ENCODE measurements around the gene ELF4. TPM values are rescaled to one million over a fixed set of nuclear protein-coding genes. Genes with fewer than 3 reads are reported as not detected.

ELF4 gene
- total and polyA plus RNA-seq, 4 experiments from 2014 or later, result 7.4 to 31.3 (median 24.2) TPM

DNA sequence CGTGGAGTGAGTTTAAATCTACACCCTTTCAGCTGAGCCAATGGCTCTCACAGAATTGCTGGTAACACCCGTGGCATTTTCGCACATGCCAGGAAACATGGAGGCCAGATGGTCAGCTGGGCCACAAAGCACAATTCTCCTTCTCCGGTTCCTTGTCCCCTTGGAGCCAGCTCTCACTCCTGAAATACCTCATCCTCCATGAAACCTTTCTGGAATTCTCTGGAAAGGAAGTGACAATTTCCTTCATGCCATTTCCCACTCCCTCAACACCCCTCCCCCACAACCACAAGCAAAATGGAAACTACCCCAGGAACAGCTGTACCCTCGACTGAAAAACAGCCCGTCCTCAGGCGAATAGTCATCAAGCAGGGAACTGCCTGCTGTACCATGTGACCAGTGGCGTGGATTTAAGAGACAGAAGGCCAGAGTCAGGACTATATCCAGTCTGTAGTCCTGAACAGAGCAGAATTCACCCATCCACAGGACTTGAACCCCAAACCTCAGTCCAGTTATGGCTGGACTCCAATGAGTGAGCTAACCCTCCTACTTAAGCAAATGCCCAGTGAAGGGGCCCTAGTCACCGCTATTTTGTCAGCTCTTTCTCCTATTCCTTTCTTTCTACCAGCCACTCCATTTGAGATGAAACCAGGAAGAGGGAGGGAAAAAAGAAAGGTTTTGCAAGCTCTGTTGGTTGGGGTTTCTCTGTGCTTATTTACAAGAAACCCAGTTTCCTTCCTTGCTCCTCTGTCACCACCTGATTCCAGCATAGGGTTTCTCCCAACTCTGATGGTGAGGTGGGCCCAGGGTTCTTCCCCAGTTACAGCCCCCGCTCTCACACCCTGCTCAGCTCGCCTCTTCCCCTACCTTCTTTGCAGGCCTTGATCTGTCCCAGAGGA lies 24.5 kb downstream of the ELF4 start:
- Histone ChIP-seq H3K27ac (ENCODE audit: low read depth, low read length) (peak overlapping the region; percentile 70), H3K4me3 (ENCODE audit: low read length in 2 of 2) (peak overlapping the region; percentile 72 to 78), H3K27me3 (ENCODE audit: insufficient read depth, low read length) (no peaks in the 10 kb centered on the region), H3K4me1 (ENCODE audit: insufficient read depth, low read length) (peaks cover 79% of the 10 kb centered on the region), H3K36me3 (ENCODE audit: insufficient read depth, low read length) (peaks cover 4% of the 10 kb centered on the region), H3K9me3 (ENCODE audit: control insufficient read depth in 1 of 2, low read length in 2 of 2) (no peaks in the 10 kb centered on the region)
- CTCF ChIA-PET (ENCODE audit: partially characterized antibody), result interaction anchor here (0.9 to 9.4 kb wide), 6 partner anchors 12 to 79 kb away, joined by 3 to 118 read pairs (median 4); no protein-coding TSS in a partner anchor
- POLR2A ChIA-PET (ENCODE audit: partially characterized antibody), result interaction anchor here (0.8 to 4.9 kb wide), 12 partner anchors 9 to 326 kb away, joined by 3 to 36 read pairs (median 4); partner anchors contain the start of genes AIFM1, ELF4 and RAB33A
- Mint-ChIP-seq H3K36me3 (peaks cover 0 to 7% of the 10 kb centered on the region in 2 donors), H3K4me3 (peak overlapping the region; percentile 88 to 94 (median 92)), H3K4me1 (peaks cover 25 to 93% (median 73%) of the 10 kb centered on the region in 4 donors), H3K9me3 (peaks cover 0 to 1% (median 0%) of the 10 kb centered on the region in 8 donors), H3K27me3 (no peaks in the 10 kb centered on the region), H3K27ac (peak overlapping the region; percentile 89 to 96 (median 93))
- peak in 1 of 5 donors; percentile 56 for DNase-seq
- intact Hi-C loops (cut with micrococcal nuclease), result loop anchor here (2.0 kb wide), 1 partner anchor 25 kb away; the partner anchor contains the start of gene ELF4

DNA sequence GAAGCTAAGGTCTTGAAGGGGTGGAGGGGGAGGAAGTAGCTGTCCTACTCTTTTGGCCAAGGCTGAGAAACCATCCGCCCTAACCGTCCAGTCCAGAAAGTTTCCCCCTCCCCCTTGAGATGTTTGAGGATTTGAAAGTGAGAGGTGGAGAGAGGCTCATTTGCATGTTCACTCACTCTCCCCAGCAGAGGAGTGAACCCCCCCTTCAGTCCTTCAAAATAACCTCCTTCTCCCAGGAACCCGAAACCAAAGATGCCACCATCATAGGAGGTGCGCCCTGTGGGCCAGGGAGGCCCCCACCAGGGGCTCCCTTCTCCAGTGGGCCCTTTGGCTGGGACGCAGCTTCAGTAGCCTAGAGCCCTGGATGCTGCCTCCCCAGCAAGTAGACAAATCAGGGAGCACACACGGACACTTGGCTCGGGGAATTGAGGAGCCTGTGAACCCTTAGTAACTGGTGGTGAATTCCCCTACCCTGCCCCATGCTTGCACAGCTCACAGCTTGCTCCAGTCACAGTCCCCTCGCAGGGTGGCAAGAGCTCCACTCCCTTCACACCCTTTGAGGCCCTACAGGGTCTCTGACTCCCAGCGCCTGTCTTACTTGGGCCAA lies 25.6 kb downstream of the ELF4 start:
- Histone ChIP-seq H3K4me1 (ENCODE audit: insufficient read depth, low read length) (peaks cover 83% of the 10 kb centered on the region), H3K36me3 (ENCODE audit: insufficient read depth, low read length) (peaks cover 7% of the 10 kb centered on the region), H3K4me3 (ENCODE audit: low read length in 2 of 2) (peak overlapping the region; percentile 72 to 78), H3K27ac (ENCODE audit: low read depth, low read length) (peak overlapping the region; percentile 70), H3K27me3 (ENCODE audit: insufficient read depth, low read length) (no peaks in the 10 kb centered on the region), H3K9me3 (ENCODE audit: control insufficient read depth in 1 of 2, low read length in 2 of 2) (no peaks in the 10 kb centered on the region)
- Mint-ChIP-seq H3K27ac (peak overlapping the region; percentile 66 to 96 (median 91)), H3K9me3 (peaks cover 0 to 1% (median 0%) of the 10 kb centered on the region in 8 donors), H3K27me3 (no peaks in the 10 kb centered on the region), H3K4me3 (peak overlapping the region; percentile 88 to 94 (median 92)), H3K36me3 (peaks cover 0 to 10% of the 10 kb centered on the region in 2 donors), H3K4me1 (peaks cover 24 to 94% (median 72%) of the 10 kb centered on the region in 4 donors)
- ChIA-PET CTCF (ENCODE audit: partially characterized antibody) (interaction anchor here (0.5 to 9.4 kb wide), 7 partner anchors 10 to 94 kb away, joined by 3 to 118 read pairs (median 3); partner anchors contain the start of gene RAB33A), POLR2A (ENCODE audit: partially characterized antibody) (interaction anchor here (0.9 to 4.9 kb wide), 9 partner anchors 7 to 123 kb away, joined by 3 to 36 read pairs (median 7); partner anchors contain the start of genes AIFM1, ELF4 and RAB33A)
- intact Hi-C loops (cut with micrococcal nuclease), result no loop called here
- no peak for DNase-seq

DNA sequence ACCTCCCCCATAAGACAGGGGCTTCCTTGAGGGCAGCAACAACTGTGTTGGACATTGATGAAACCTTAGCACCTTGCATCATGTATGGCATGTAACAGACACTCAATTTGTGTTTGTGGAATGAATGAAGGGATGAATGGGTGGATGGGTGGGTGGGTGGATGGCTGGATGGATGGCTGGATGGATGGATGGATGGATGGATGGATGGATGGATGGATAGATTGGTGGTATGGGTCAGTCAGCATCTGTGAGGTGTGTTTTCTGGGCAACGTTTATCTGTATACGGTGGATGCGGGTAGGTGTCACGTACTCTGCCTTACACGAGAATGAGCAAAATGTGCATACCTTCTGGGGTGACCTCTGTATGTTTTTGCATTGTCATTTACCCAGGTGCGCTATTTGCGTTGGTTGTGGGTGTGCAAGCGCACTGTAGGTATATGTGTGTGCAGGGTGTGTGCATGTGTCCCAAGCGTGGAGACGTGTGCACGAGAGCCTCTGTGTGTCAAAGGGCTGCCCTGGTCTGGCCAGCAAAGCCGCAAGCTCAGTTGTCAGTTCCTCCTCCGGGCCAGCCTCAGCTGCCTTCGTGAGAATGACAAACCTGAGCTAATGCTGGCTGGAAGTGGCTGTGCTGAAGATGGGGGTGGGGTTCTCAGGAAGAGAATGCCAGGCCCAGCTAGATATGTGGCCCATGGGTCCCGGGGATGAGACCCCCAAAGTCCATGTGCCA lies 26.5 kb downstream of the ELF4 start:
- intact Hi-C loops (cut with micrococcal nuclease), result loop anchor here (2.0 kb wide), 1 partner anchor 87 kb away; the partner anchor contains the start of gene RAB33A
- Mint-ChIP-seq H3K27me3 (no peaks in the 10 kb centered on the region), H3K4me3 (peak overlapping the region; percentile 88 to 94 (median 92)), H3K4me1 (peaks cover 26 to 93% (median 71%) of the 10 kb centered on the region in 4 donors), H3K27ac (peak overlapping the region; percentile 88 to 96 (median 91)), H3K9me3 (peaks cover 0 to 1% (median 0%) of the 10 kb centered on the region in 8 donors), H3K36me3 (peaks cover 0 to 14% of the 10 kb centered on the region in 2 donors)
- peaks cover 7% of the 10 kb centered on the region for H3K36me3 ChIP-seq (ENCODE audit: insufficient read depth, low read length)
- H3K27ac ChIP-seq (ENCODE audit: low read depth, low read length), result peak overlapping the region; percentile 70
- DNase-seq, result no peak
- H3K27me3 ChIP-seq (ENCODE audit: insufficient read depth, low read length), result no peaks in the 10 kb centered on the region
- peak overlapping the region; percentile 29 to 72 for H3K4me3 ChIP-seq (ENCODE audit: low read length in 2 of 2)
- ChIA-PET CTCF (ENCODE audit: partially characterized antibody) (interaction anchor here (1.0 to 9.4 kb wide), 5 partner anchors 9 to 88 kb away, joined by 3 to 118 read pairs (median 3); partner anchors contain the start of gene RAB33A), POLR2A (ENCODE audit: partially characterized antibody) (interaction anchor here (1.0 to 4.9 kb wide), 7 partner anchors 8 to 122 kb away, joined by 4 to 36 read pairs (median 7); partner anchors contain the start of genes AIFM1, ELF4 and RAB33A)
- H3K4me1 ChIP-seq (ENCODE audit: insufficient read depth, low read length), result peaks cover 85% of the 10 kb centered on the region
- no peaks in the 10 kb centered on the region for H3K9me3 ChIP-seq (ENCODE audit: control insufficient read depth in 1 of 2, low read length in 2 of 2)

DNA sequence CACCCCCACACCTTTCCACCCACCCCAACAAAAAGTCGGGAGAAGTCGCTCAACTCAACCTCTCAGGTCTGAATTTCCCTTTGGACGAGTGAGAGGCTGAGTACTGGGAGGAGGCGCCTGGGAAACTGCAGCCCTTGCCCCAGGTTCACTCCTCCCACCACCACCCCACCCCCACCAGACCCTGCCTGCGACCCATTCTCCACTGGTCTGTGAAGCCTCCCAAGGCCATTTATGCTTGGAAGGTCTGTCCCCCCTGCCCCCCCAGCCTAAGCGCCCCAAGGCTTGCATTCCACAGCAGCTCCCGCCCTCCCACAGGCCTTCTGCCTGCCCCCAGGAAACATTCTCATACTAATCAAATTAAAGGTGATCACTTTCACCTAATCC lies 27.2 kb downstream of the ELF4 start:
- H3K9me3 ChIP-seq (ENCODE audit: control insufficient read depth in 1 of 2, low read length in 2 of 2), result no peaks in the 10 kb centered on the region
- Mint-ChIP-seq H3K36me3 (peaks cover 0 to 14% of the 10 kb centered on the region in 2 donors), H3K4me3 (peak overlapping the region; percentile 88 to 96 (median 92)), H3K27me3 (no peaks in the 10 kb centered on the region), H3K9me3 (peaks cover 0 to 4% (median 0%) of the 10 kb centered on the region in 8 donors), H3K27ac (peak overlapping the region; percentile 88 to 98 (median 95)), H3K4me1 (peaks cover 26 to 88% (median 68%) of the 10 kb centered on the region in 4 donors)
- DNase-seq, result no peak
- peak overlapping the region; percentile 70 for H3K27ac ChIP-seq (ENCODE audit: low read depth, low read length)
- H3K27me3 ChIP-seq (ENCODE audit: insufficient read depth, low read length), result no peaks in the 10 kb centered on the region
- peak overlapping the region in 1 of 2 donors; percentile 72 for H3K4me3 ChIP-seq (ENCODE audit: low read length in 2 of 2)
- POLR2A ChIA-PET (ENCODE audit: partially characterized antibody), result interaction anchor here (1.6 to 3.8 kb wide), 6 partner anchors 9 to 88 kb away, joined by 7 to 66 read pairs (median 10); partner anchors contain the start of genes ELF4 and RAB33A
- peaks cover 7% of the 10 kb centered on the region for H3K36me3 ChIP-seq (ENCODE audit: insufficient read depth, low read length)
- CTCF ChIA-PET (ENCODE audit: partially characterized antibody), result interaction anchor here (1.2 to 6.8 kb wide), 3 partner anchors 9 to 155 kb away, joined by 3 to 163 read pairs (median 7); no protein-coding TSS in a partner anchor
- H3K4me1 ChIP-seq (ENCODE audit: insufficient read depth, low read length), result peaks cover 78% of the 10 kb centered on the region
- intact Hi-C loops (cut with micrococcal nuclease), result loop anchor here (2.0 kb wide), 1 partner anchor 88 kb away; the partner anchor contains the start of gene RAB33A

DNA sequence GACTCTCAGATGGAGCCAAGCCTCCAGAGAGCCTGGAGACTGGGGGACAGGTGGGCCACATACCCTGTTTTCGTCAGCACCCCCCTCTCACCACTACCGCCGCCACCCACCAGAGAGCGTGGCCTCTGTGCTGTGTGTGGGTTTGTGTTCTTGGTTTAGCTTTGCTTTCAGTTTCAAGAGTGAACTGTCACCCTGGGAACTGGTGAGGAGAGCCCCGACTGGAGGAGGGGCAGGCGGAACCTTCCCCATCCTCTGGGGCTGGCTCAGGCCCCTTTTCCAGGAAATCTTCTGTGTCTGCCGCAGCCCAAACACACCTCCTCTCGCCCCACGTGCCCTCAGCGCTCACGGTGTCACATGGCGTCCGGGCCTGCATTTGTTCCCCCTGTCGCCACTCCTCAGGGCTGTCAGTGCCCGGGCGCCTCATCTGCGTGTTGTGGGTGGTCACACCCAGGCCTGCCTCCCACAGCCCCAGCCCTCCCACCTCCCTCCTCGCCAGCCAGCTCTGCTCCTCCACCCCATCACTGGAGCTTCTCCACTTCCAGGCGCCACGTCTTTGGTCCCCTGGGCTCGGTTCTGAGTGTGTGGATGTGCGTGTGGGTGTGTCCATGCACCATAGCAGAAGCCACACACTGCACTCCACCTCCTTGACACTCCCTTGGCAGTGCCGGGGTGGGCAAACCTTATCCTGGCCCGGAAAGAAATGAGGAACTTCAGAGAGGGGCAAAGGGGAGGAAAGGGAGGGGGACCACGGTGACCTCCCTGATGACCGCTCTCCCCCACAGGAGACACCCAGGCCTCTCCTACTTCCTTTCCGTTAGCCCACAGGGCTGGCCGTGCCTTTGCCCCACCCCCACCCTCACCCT lies 27.8 kb downstream of the ELF4 start:
- H3K4me1 ChIP-seq (ENCODE audit: insufficient read depth, low read length), result peaks cover 72% of the 10 kb centered on the region
- Mint-ChIP-seq H3K4me3 (peak overlapping the region; percentile 81 to 96 (median 86)), H3K4me1 (peaks cover 22 to 82% (median 63%) of the 10 kb centered on the region in 4 donors), H3K9me3 (peaks cover 0 to 4% (median 0%) of the 10 kb centered on the region in 8 donors), H3K27me3 (no peaks in the 10 kb centered on the region), H3K27ac (peak overlapping the region; percentile 94 to 98 (median 95)), H3K36me3 (peaks cover 0 to 14% of the 10 kb centered on the region in 2 donors)
- peaks cover 7% of the 10 kb centered on the region for H3K36me3 ChIP-seq (ENCODE audit: insufficient read depth, low read length)
- intact Hi-C loops (cut with micrococcal nuclease), result loop anchor here (1.0 to 2.0 kb wide), 4 partner anchors 10 to 110 kb away; partner anchors contain the start of gene RAB33A
- CTCF ChIA-PET (ENCODE audit: partially characterized antibody), result interaction anchor here (1.2 to 6.8 kb wide), 12 partner anchors 10 to 154 kb away, joined by 3 to 163 read pairs (median 7); partner anchors contain the start of genes AIFM1 and RAB33A
- DNase-seq, result peak; percentile 76 to 86 (median 82)
- H3K27me3 ChIP-seq (ENCODE audit: insufficient read depth, low read length), result no peaks in the 10 kb centered on the region
- POLR2A ChIA-PET (ENCODE audit: partially characterized antibody), result interaction anchor here (0.6 to 3.8 kb wide), 12 partner anchors 10 to 109 kb away, joined by 3 to 66 read pairs (median 6); partner anchors contain the start of genes ELF4 and RAB33A
- H3K27ac ChIP-seq (ENCODE audit: low read depth, low read length), result peak overlapping the region; percentile 70
- H3K9me3 ChIP-seq (ENCODE audit: control insufficient read depth in 1 of 2, low read length in 2 of 2), result no peaks in the 10 kb centered on the region
- peak overlapping the region in 1 of 2 donors; percentile 36 for H3K4me3 ChIP-seq (ENCODE audit: low read length in 2 of 2)

Measured in CD4-positive, alpha-beta memory T cell (primary cell).